OCI-LY1 (cell line): Measurements from ENCODE around the gene MPG.

Source experiments
- CTCF ChIP-seq: fragments of 200-600 bp; sonication (generic), shearing (Covaris generic); IDR thresholded peaks from 2 replicates; pipeline ENCODE4 v1.5.1; 2017; ENCODE audit warnings: mild to moderate bottlenecking, antibody characterized with exemption, low read length, moderate library complexity, mixed read lengths
- EZH2 ChIP-seq: fragments of 200-600 bp; sonication (generic), shearing (Covaris generic); IDR thresholded peaks from 2 replicates; pipeline ENCODE4 v1.8.0; 2017; ENCODE audit warnings: borderline replicate concordance, mixed run types, mild to moderate bottlenecking, antibody characterized with exemption, low read length, moderate library complexity, mixed read lengths

GRCh38 chr16:37511-37910, 40.5 kb upstream of the MPG start:
- TF ChIP-seq CTCF (no peak), EZH2 (no peak)
